Sigmoid colon (tissue), 7 donors: Measurements from ENCODE around the gene SYNJ2. TPM values are rescaled to one million over a fixed set of nuclear protein-coding genes. Genes with fewer than 3 reads are reported as not detected.
A peak's percentile ranks its signal among the peaks of the same experiment; 100 is the strongest.

Experiments
- DNase-seq: peaks from one replicate; pipeline ENCODE4 v3.0.0-alpha.2; 2019
- H3K27ac ChIP-seq, 4 donors: fragments of 200-600 bp; sonication (generic); one replicate each; pipeline ENCODE4 v1.5.1; 2016 to 2019; ENCODE audit warnings: mild to moderate bottlenecking in 1 of 4
- H3K27me3 ChIP-seq, 3 donors: fragments of 200-600 bp; sonication (generic); one replicate each; pipeline ENCODE4 v1.5.1; 2019; ENCODE audit warnings: mild to moderate bottlenecking in 1 of 3
- H3K36me3 ChIP-seq, 4 donors: fragments of 200-600 bp; sonication (generic); one replicate each; pipeline ENCODE4 v1.5.1; 2016 to 2019
- H3K4me1 ChIP-seq, 4 donors: fragments of 200-600 bp; sonication (generic); one replicate each; pipeline ENCODE4 v1.5.1; 2017 to 2019
- H3K4me3 ChIP-seq, 4 donors: fragments of 200-600 bp; sonication (generic); one replicate each; pipeline ENCODE4 v1.5.1; 2017 to 2019; ENCODE audit warnings: mild to moderate bottlenecking in 2 of 4, moderate library complexity in 1 of 4
- H3K9me3 ChIP-seq, 4 donors: fragments of 200-600 bp in 3 of 4; sonication (generic) in 3 of 4; one replicate each; pipeline versions ENCODE4 v1.5.1 to v1.6.1; 2013 to 2019
- CTCF ChIP-seq, 4 experiments: fragments of 450-650 bp in 3 of 4; fragments of 200-600 bp in 1 of 4; IDR thresholded peaks; one replicate each; pipeline ENCODE4 v1.5.1; 2016 to 2019; ENCODE audit warnings: antibody characterized with exemption in 4 of 4, mild to moderate bottlenecking in 3 of 4, moderate library complexity in 2 of 4
- EP300 ChIP-seq, 4 donors: sonication (generic); formaldehyde crosslinking; IDR thresholded peaks; one replicate each; pipeline ENCODE4 v1.6.1; 2017; ENCODE audit warnings: antibody characterized with exemption in 4 of 4
- POLR2A ChIP-seq, 2 donors: fragments of 450-650 bp; IDR thresholded peaks; one replicate each; pipeline ENCODE4 v1.6.1; 2016; ENCODE audit warnings: antibody characterized with exemption in 2 of 2, mild to moderate bottlenecking in 2 of 2, moderate library complexity in 2 of 2
- POLR2AphosphoS5 ChIP-seq, 4 donors: sonication (generic); formaldehyde crosslinking; IDR thresholded peaks; one replicate each; pipeline ENCODE4 v1.6.1; 2017; ENCODE audit warnings: antibody characterized with exemption in 4 of 4
- WGBS, 2 donors: extraction: QIAGEN DNeasy Blood & Tissue Kit; methylation state at CpG; one replicate each; pipeline ENCODE4 v1.1.7; 2013; 5-methylcytosine and 5-hydroxymethylcytosine counted together
- intact Hi-C: fragments of 100-400 bp; cut with DNase I; formaldehyde crosslinking; loops from one replicate; pipeline ENCODE4 v1.15.1; 2023
- polyA plus RNA-seq, 3 donors: library from polyadenylated mRNA; stranded (reverse); fragments of 200-250 nt; gene quantifications; one replicate each; pipeline ENCODE4 v1.2.3, GENCODE V29; 2013
- total RNA-seq, 4 donors: library from RNA; depleted of rRNA; stranded (reverse); fragments of >200 nt; gene quantifications; one replicate each; pipeline ENCODE4 v1.1.0, GENCODE V29; 2016
- donor health status: healthy with polysubstance abuse.
- donor health status: Bipolar disorder and iron deficiency.
- donor health status: healthy.

The SYNJ2 gene
- total and polyA plus RNA-seq, 7 donors = 8.7 to 22.9 (median 12.9) TPM

GRCh38 chr6:158061361-158061708 lies 79.7 kb downstream of the SYNJ2 start:
- 85 to 94% methylated on average over 5 of the region's 5 CpGs for WGBS, 2 donors
- DNase-seq = no peak
- H3K36me3 ChIP-seq = peaks cover 0 to 31% (median 13%) of the 10 kb centered on the region in 4 donors
- H3K9me3 ChIP-seq = no peaks in the 10 kb centered on the region
- no peak overlapping the region for H3K4me3 ChIP-seq
- H3K4me1 ChIP-seq = peaks cover 0 to 28% (median 18%) of the 10 kb centered on the region in 4 donors
- no peaks in the 10 kb centered on the region for H3K27me3 ChIP-seq
- intact Hi-C loops = no loop called here
- TF ChIP-seq EP300 (IDR thresholded peaks at IDR 0.05) (no peak), CTCF (IDR thresholded peaks at IDR 0.05) (no peak), POLR2AphosphoS5 (IDR thresholded peaks at IDR 0.05) (no peak), POLR2A (IDR thresholded peaks at IDR 0.05) (no peak)
- peak overlapping the region in 3 of 4 donors; percentile 64 to 81 (median 64) for H3K27ac ChIP-seq

GRCh38 chr6:158061709-158062461 lies 80.2 kb downstream of the SYNJ2 start:
- Histone ChIP-seq H3K9me3 (no peaks in the 10 kb centered on the region), H3K4me1 (peaks cover 0 to 28% (median 18%) of the 10 kb centered on the region in 4 donors), H3K27ac (no peak overlapping the region), H3K36me3 (peaks cover 0 to 36% (median 14%) of the 10 kb centered on the region in 4 donors), H3K4me3 (no peak overlapping the region), H3K27me3 (no peaks in the 10 kb centered on the region)
- TF ChIP-seq CTCF (IDR thresholded peaks at IDR 0.05) (no peak), EP300 (IDR thresholded peaks at IDR 0.05) (no peak), POLR2AphosphoS5 (IDR thresholded peaks at IDR 0.05) (no peak), POLR2A (IDR thresholded peaks at IDR 0.05) (no peak)
- 92 to 95% methylated on average over 29 of the region's 29 CpGs for WGBS, 2 donors
- no peak for DNase-seq
- intact Hi-C loops = no loop called here

GRCh38 chr6:158063736-158064135 lies 82.1 kb downstream of the SYNJ2 start:
- Histone ChIP-seq H3K27me3 (no peaks in the 10 kb centered on the region), H3K4me1 (peaks cover 0 to 20% (median 18%) of the 10 kb centered on the region in 4 donors), H3K27ac (no peak overlapping the region), H3K36me3 (peaks cover 0 to 51% (median 14%) of the 10 kb centered on the region in 4 donors), H3K4me3 (no peak overlapping the region), H3K9me3 (no peaks in the 10 kb centered on the region)
- DNase-seq = no peak
- WGBS, 2 donors = 96 to 98% methylated on average over 11 of the region's 11 CpGs
- no peak for TF ChIP-seq POLR2A (IDR thresholded peaks at IDR 0.05)
- TF ChIP-seq CTCF (IDR thresholded peaks at IDR 0.05) = no peak
- TF ChIP-seq POLR2AphosphoS5 (IDR thresholded peaks at IDR 0.05) = no peak
- intact Hi-C loops = no loop called here

- no peak for DNase-seq
- 90 to 93% methylated on average over 24 of the region's 24 CpGs for WGBS, 2 donors
- TF ChIP-seq POLR2AphosphoS5 (IDR thresholded peaks at IDR 0.05) = no peak
Measured at GRCh38 chr6:158064725-158065251, 83.1 kb downstream of the SYNJ2 start.

GRCh38 chr6:158066136-158066781 lies 84.6 kb downstream of the SYNJ2 start:
- TF ChIP-seq EP300 (IDR thresholded peaks at IDR 0.05) (no peak), POLR2AphosphoS5 (IDR thresholded peaks at IDR 0.05) (no peak), CTCF (IDR thresholded peaks at IDR 0.05) (no peak), POLR2A (IDR thresholded peaks at IDR 0.05) (no peak)
- DNase-seq = peak; percentile 40
- intact Hi-C loops = no loop called here

More at GRCh38 chr6:158064725-158065251, 83.1 kb downstream of the SYNJ2 start:
- no peak overlapping the region for H3K27ac ChIP-seq
- H3K27me3 ChIP-seq = no peaks in the 10 kb centered on the region
- peaks cover 0 to 60% (median 14%) of the 10 kb centered on the region in 4 donors for H3K36me3 ChIP-seq
- no peak overlapping the region for H3K4me3 ChIP-seq
- no peaks in the 10 kb centered on the region for H3K9me3 ChIP-seq
- intact Hi-C loops = no loop called here
- H3K4me1 ChIP-seq = peaks cover 0 to 18% (median 16%) of the 10 kb centered on the region in 4 donors

More at GRCh38 chr6:158066136-158066781, 84.6 kb downstream of the SYNJ2 start:
- no peaks in the 10 kb centered on the region for H3K9me3 ChIP-seq
- H3K4me3 ChIP-seq = no peak overlapping the region
- WGBS, 2 donors = 92 to 94% methylated on average over 23 of the region's 23 CpGs
- H3K27ac ChIP-seq = no peak overlapping the region
- H3K36me3 ChIP-seq = peaks cover 0 to 73% (median 17%) of the 10 kb centered on the region in 4 donors
- H3K4me1 ChIP-seq = peaks cover 0 to 3% (median 1%) of the 10 kb centered on the region in 4 donors
- no peaks in the 10 kb centered on the region for H3K27me3 ChIP-seq
